NCI-H1048 (cell line): ENCODE data around the gene CCNY.
"Not testable (repeated sequence)": the region's sequence is repeated elsewhere in the genome, so short reads cannot be mapped to it uniquely, and the experiment has no call there.

Experiments used
- DNase-seq: peaks from one replicate; lab custom pipeline; 2025; lab: John Stamatoyannopoulos, UW

CCNY gene

GRCh38 chr10:35520996-35521395 is 184.7 kb downstream of the CCNY start:
- no peak for DNase-seq

GRCh38 chr10:35523670-35524225 is 187.4 kb downstream of the CCNY start:
- no peak for DNase-seq

GRCh38 chr10:35526746-35527145 is 190.4 kb downstream of the CCNY start:
- no peak for DNase-seq

GRCh38 chr10:35532141-35532540 is 195.8 kb downstream of the CCNY start:
- no peak for DNase-seq

- no peak for DNase-seq
Measured at GRCh38 chr10:35533565-35533964, 197.3 kb downstream of the CCNY start.

- no peak for DNase-seq
Measured at GRCh38 chr10:35535136-35535535, 198.8 kb downstream of the CCNY start.

- DNase-seq: no peak
Measured at GRCh38 chr10:35536789-35537188, 200.5 kb downstream of the CCNY start.

GRCh38 chr10:35537925-35538324 is 201.6 kb downstream of the CCNY start:
- not testable (repeated sequence) for DNase-seq

GRCh38 chr10:35540296-35541164 is 204.2 kb downstream of the CCNY start:
- no peak for DNase-seq

GRCh38 chr10:35541720-35542119 is 205.4 kb downstream of the CCNY start:
- DNase-seq: no peak

GRCh38 chr10:35542303-35542702 is 206.0 kb downstream of the CCNY start:
- DNase-seq: no peak

- no peak for DNase-seq
Measured at GRCh38 chr10:35545079-35545657, 208.9 kb downstream of the CCNY start.

- no peak for DNase-seq
Measured at GRCh38 chr10:35545878-35546590, 209.7 kb downstream of the CCNY start.

- peak; percentile 29 for DNase-seq
Measured at GRCh38 chr10:35546824-35547225, 210.5 kb downstream of the CCNY start.

- DNase-seq: no peak
Measured at GRCh38 chr10:35552650-35553342, 216.5 kb downstream of the CCNY start.

GRCh38 chr10:35554036-35554435 is 217.7 kb downstream of the CCNY start:
- no peak for DNase-seq

- DNase-seq: no peak
Measured at GRCh38 chr10:35554461-35555056, 218.2 kb downstream of the CCNY start.

- DNase-seq: no peak
Measured at GRCh38 chr10:35555962-35556930, 219.9 kb downstream of the CCNY start.

GRCh38 chr10:35558276-35558675 is 222.0 kb downstream of the CCNY start:
- DNase-seq: no peak

- no peak for DNase-seq
Measured at GRCh38 chr10:35559416-35559815, 223.1 kb downstream of the CCNY start.
